C4-2B (cell line): ENCODE results near the gene OR52E2.
"Not testable (repeated sequence)": the region's sequence is repeated elsewhere in the genome, so short reads cannot be mapped to it uniquely, and the experiment has no call there.

Source experiments
- H3K27ac ChIP-seq: fragments of 450-650 bp; 2 replicates; pipeline ENCODE4 v1.5.1; 2017
- CTCF ChIP-seq: fragments of 450-650 bp; conservative IDR thresholded peaks from 2 replicates; pipeline ENCODE4 v1.5.1; 2017; ENCODE audit warnings: mild to moderate bottlenecking
- ZFX ChIP-seq: fragments of 450-650 bp; IDR thresholded peaks from 2 replicates; pipeline ENCODE4 v1.6.1; 2017

The OR52E2 gene

DNA sequence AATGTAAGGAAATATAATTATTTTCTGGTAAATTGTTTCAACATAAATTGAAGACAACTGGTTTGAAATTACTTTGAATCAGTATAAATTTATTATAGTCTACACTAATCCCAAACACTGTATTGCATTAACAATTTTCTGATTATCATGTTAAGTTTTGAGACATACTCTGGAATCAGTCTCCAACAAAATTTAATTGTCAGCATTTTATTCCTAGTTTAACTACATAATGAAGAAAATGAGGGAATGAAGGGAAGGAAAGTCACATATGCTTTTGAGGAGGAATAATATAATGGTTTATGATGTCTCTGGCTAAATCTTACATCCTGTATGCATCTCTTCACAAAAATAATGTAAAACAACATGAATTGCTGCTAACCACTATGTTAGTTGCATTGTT, 24.2 kb upstream of the OR52E2 start:
- no peak overlapping the region for H3K27ac ChIP-seq
- no peak for TF ChIP-seq ZFX
- TF ChIP-seq CTCF, result no peak

DNA sequence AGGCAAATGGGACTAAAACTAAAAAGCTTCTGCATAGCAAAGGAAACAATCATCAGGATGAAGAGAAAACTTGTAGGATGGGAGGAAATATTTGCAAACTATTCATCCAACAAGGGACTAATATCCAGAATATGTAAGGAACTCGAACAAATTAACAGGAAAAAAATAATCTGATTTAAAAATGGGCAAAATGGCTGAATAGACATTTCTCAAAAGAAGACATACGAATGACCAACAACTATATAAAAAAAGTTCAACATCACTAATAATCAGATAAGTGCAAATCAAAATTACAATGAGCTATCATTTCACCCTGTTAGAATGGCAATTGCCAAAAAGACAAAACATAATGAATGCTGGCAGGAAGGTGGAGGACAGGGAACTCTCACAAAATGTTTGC, 22.0 kb upstream of the OR52E2 start:
- TF ChIP-seq CTCF (no peak), ZFX (no peak)
- H3K27ac ChIP-seq, result no peak overlapping the region

DNA sequence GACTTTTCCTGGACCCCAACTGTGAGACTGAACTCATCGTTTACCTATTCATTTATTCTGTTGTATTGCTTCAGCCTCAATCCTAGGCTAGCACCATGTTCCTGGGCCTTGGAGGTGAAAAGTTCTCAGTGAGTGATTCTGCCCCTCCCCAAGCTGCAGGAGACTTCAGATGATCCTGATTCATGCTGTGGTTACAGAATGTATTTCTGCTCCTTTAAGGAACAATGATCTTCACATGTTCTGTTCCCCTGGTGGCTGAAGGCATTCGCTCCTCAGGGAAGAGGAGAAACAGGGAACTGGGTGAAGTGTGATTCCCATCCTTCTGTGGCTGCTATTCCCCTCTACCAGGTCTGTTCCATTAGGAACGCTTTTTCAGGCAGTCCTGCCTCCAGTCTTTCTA, 12.4 kb upstream of the OR52E2 start:
- TF ChIP-seq CTCF (no peak), ZFX (no peak)
- H3K27ac ChIP-seq, result no peak overlapping the region

- no peak for TF ChIP-seq CTCF
- TF ChIP-seq ZFX, result no peak
- H3K27ac ChIP-seq, result no peak within 1 kb of the TSS
Observed at GRCh38 chr11:5069272-5069671, 9.8 kb upstream of the OR52E2 start, which contains the start of gene OR52E1. Gene OR52E1 (plus strand): TSS chr11:5069572.

- no peak for TF ChIP-seq CTCF
- TF ChIP-seq ZFX, result no peak
- no peak overlapping the region for H3K27ac ChIP-seq
Observed at GRCh38 chr11:5065027-5065426, 5.6 kb upstream of the OR52E2 start.

- not testable (repeated sequence) for H3K27ac ChIP-seq
Observed at GRCh38 chr11:5058679-5059078, 748 bp downstream of the OR52E2 start.

DNA sequence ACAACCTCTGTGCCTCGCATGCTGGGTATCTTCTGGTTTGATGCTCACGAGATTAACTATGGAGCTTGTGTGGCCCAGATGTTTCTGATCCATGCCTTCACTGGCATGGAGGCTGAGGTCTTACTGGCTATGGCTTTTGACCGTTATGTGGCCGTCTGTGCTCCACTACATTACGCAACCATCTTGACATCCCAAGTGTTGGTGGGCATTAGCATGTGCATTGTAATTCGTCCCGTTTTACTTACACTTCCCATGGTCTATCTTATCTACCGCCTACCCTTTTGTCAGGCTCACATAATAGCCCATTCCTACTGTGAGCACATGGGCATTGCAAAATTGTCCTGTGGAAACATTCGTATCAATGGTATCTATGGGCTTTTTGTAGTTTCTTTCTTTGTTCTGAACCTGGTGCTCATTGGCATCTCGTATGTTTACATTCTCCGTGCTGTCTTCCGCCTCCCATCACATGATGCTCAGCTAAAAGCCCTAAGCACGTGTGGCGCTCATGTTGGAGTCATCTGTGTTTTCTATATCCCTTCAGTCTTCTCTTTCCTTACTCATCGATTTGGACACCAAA, 12.6 kb downstream of the OR52E2 start:
- H3K27ac ChIP-seq, result no peak overlapping the region
- TF ChIP-seq ZFX (no peak), CTCF (no peak)

- no peak within 1 kb of the TSS for H3K27ac ChIP-seq
- TF ChIP-seq CTCF, result no peak
- no peak for TF ChIP-seq ZFX
Observed at GRCh38 chr11:5046226-5046625, 13.2 kb downstream of the OR52E2 start, which contains the start of gene OR52J3. Gene OR52J3 (plus strand): TSS chr11:5046526. CDS start chr11:5046526, 0 bp downstream.
